Brain microvascular endothelial cell (primary cell): Measurements from ENCODE around the gene TCEAL3.

Source experiments
- DNase-seq: peaks from one replicate; pipeline ENCODE4 v3.0.0-alpha.2; 2020
- H3K27ac ChIP-seq: fragments of 250-450 bp; sonication (Bioruptor Pico); 2 replicates; pipeline ENCODE4 v1.5.1; 2020; ENCODE audit warnings: mild to moderate bottlenecking, moderate library complexity
- H3K27me3 ChIP-seq: fragments of 250-450 bp; sonication (Bioruptor Pico); replicated peaks from 2 replicates; pipeline ENCODE4 v1.5.1; 2020; ENCODE audit warnings: mild to moderate bottlenecking
- H3K36me3 ChIP-seq: fragments of 250-450 bp; sonication (Bioruptor Pico); replicated peaks from 2 replicates; pipeline ENCODE4 v1.5.1; 2020; ENCODE audit warnings: mild to moderate bottlenecking
- H3K4me3 ChIP-seq: 2 replicates; pipeline ENCODE4 v1.5.1; 2011; ENCODE audit warnings: low read depth, mild to moderate bottlenecking, control low read depth, low read length, moderate library complexity
- CTCF ChIP-seq: IDR thresholded peaks from 2 replicates; pipeline ENCODE4 v1.5.1; 2011; ENCODE audit warnings: low read depth, mild to moderate bottlenecking, moderate library complexity, low read length, control low read depth, inconsistent platforms; ENCODE audit errors: missing control alignments
- in situ Hi-C: cut with HindIII; loops from 2 replicates; pipeline ENCODE4 v1.10.0; 2017; ENCODE audit warnings: low sequenced_read_pairs, low pct_ligation_motif_present

Gene TCEAL3

GRCh38 chrX:103628386-103629317 is 20.9 kb downstream of the TCEAL3 start, which contains the start of gene TCEAL1:
TSS of gene TCEAL1 (plus strand) at chrX:103628975. CDS start at chrX:103629917, 942 bp downstream.
- in situ Hi-C loops = no loop called here
- H3K4me3 ChIP-seq = peak within 1 kb of the TSS; percentile 69
- peak; percentile 12 for DNase-seq

GRCh38 chrX:103629318-103630170 is 21.8 kb downstream of the TCEAL3 start:
- TF ChIP-seq CTCF = peak; percentile 80
- DNase-seq = peak; percentile 37
- in situ Hi-C loops = no loop called here

More at GRCh38 chrX:103628386-103629317, 20.9 kb downstream of the TCEAL3 start, which contains the start of gene TCEAL1:
- Histone ChIP-seq H3K27me3 (no peaks in the 10 kb centered on the region), H3K36me3 (no peaks in the 10 kb centered on the region), H3K27ac (peak within 1 kb of the TSS; percentile 31)
- no peak for TF ChIP-seq CTCF

GRCh38 chrX:103630171-103630511 is 22.4 kb downstream of the TCEAL3 start:
- no peaks in the 10 kb centered on the region for H3K27me3 ChIP-seq
- H3K4me3 ChIP-seq = peak overlapping the region; percentile 69
- in situ Hi-C loops = no loop called here
- TF ChIP-seq CTCF = no peak
- no peaks in the 10 kb centered on the region for H3K36me3 ChIP-seq
- DNase-seq = no peak
- H3K27ac ChIP-seq = no peak overlapping the region

More at GRCh38 chrX:103629318-103630170, 21.8 kb downstream of the TCEAL3 start:
- H3K4me3 ChIP-seq = peak overlapping the region; percentile 69
- H3K36me3 ChIP-seq = no peaks in the 10 kb centered on the region
- H3K27ac ChIP-seq = peak overlapping the region; percentile 31
- no peaks in the 10 kb centered on the region for H3K27me3 ChIP-seq

- Histone ChIP-seq H3K36me3 (no peaks in the 10 kb centered on the region), H3K27ac (no peak overlapping the region), H3K4me3 (no peak overlapping the region), H3K27me3 (no peaks in the 10 kb centered on the region)
- DNase-seq = no peak
- no peak for TF ChIP-seq CTCF
- in situ Hi-C loops = no loop called here
Measured at GRCh38 chrX:103631145-103631544, 23.4 kb downstream of the TCEAL3 start.

- DNase-seq = no peak
Measured at GRCh38 chrX:103635436-103635835, 27.7 kb downstream of the TCEAL3 start.

More at GRCh38 chrX:103635436-103635835, 27.7 kb downstream of the TCEAL3 start:
- TF ChIP-seq CTCF = no peak
- H3K27me3 ChIP-seq = no peaks in the 10 kb centered on the region
- no peak overlapping the region for H3K27ac ChIP-seq
- no peaks in the 10 kb centered on the region for H3K36me3 ChIP-seq
- in situ Hi-C loops = no loop called here
- no peak overlapping the region for H3K4me3 ChIP-seq
